Caco-2 (cell line): Measurements from ENCODE around the gene ARG1. TPM values are rescaled to one million over a fixed set of nuclear protein-coding genes. Genes with fewer than 3 reads are reported as not detected.

Source experiments
- BruUV-seq: library from RNA; stranded (reverse); fragments of 400-500 nt; replicated peaks from 2 replicates; lab custom pipeline; 2021; lab: Mats Ljungman, UMichigan
- CTCF ChIA-PET: fragments of 300-600 bp; sonication (Branson Sonifier 250); formaldehyde crosslinking; loops from one replicate; lab custom pipeline; 2022; ENCODE audit warnings: antibody characterized with exemption; lab: Charles Lee
- POLR2A ChIA-PET: fragments of 300-600 bp; sonication (Branson Sonifier 250); formaldehyde crosslinking; loops from one replicate; lab custom pipeline; 2022; ENCODE audit warnings: antibody characterized with exemption; lab: Charles Lee
- DNase-seq, 2 experiments: peaks; one replicate each; pipeline versions ENCODE4 v3.0.0 to v3.0.0-alpha.2; 2020 to 2022
- H3K27me3 ChIP-seq: replicated peaks from 2 replicates; pipeline ENCODE4 v1.6.0; 2011; ENCODE audit warnings: low read length; ENCODE audit not compliant: control insufficient read depth, insufficient read depth
- H3K36me3 ChIP-seq: 2 replicates; pipeline ENCODE4 v1.5.1; 2011; ENCODE audit warnings: low read length; ENCODE audit not compliant: control insufficient read depth, insufficient read depth
- H3K4me1 ChIP-seq: fragments of 250-450 bp; sonication (Bioruptor Pico); 2 replicates; pipeline ENCODE4 v1.5.1; 2020; ENCODE audit warnings: mild to moderate bottlenecking
- H3K4me3 ChIP-seq: 2 replicates; pipeline ENCODE4 v1.5.1; 2011; ENCODE audit warnings: low read depth, mild to moderate bottlenecking, control low read depth, low read length
- H3K9me3 ChIP-seq: fragments of 250-450 bp; sonication (Bioruptor Pico); 2 replicates; pipeline ENCODE4 v1.5.1; 2020; ENCODE audit warnings: mild to moderate bottlenecking, moderate library complexity
- H3K27ac Mint-ChIP-seq: one replicate; pipeline ENCODE4 v1.8.0; 2022; ENCODE audit warnings: mixed read lengths; ENCODE audit not compliant: unreplicated experiment
- H3K27me3 Mint-ChIP-seq: one replicate; pipeline ENCODE4 v1.8.0; 2022; ENCODE audit warnings: mixed read lengths; ENCODE audit not compliant: insufficient read depth, unreplicated experiment
- H3K36me3 Mint-ChIP-seq: one replicate; pipeline ENCODE4 v1.8.0; 2022; ENCODE audit warnings: mild to moderate bottlenecking, mixed read lengths; ENCODE audit not compliant: insufficient read depth, unreplicated experiment
- H3K4me1 Mint-ChIP-seq: one replicate; pipeline ENCODE4 v1.8.0; 2022; ENCODE audit warnings: low read depth, mixed read lengths; ENCODE audit not compliant: unreplicated experiment
- H3K4me3 Mint-ChIP-seq: one replicate; pipeline ENCODE4 v1.8.0; 2022; ENCODE audit warnings: mild to moderate bottlenecking, moderate library complexity, mixed read lengths; ENCODE audit not compliant: unreplicated experiment
- H3K9me3 Mint-ChIP-seq: one replicate; pipeline ENCODE4 v1.8.0; 2022; ENCODE audit warnings: mixed read lengths; ENCODE audit not compliant: unreplicated experiment
- CTCF ChIP-seq, 2 experiments: fragments of 200-600 bp in 1 of 2; IDR thresholded peaks; 1 replicate in 1 of 2; 2 replicates in 1 of 2; pipeline versions ENCODE4 v1.5.1 to v1.8.0; 2011 to 2022; ENCODE audit warnings: antibody characterized with exemption in 1 of 2, control low read depth in 1 of 2, inconsistent platforms in 1 of 2, low read depth in 1 of 2, low read length in 1 of 2, mild to moderate bottlenecking in 1 of 2, moderate library complexity in 1 of 2; ENCODE audit not compliant: insufficient read depth in 1 of 2, severe bottlenecking in 1 of 2, unreplicated experiment in 1 of 2
- intact Hi-C: fragments of 100-400 bp; cut with micrococcal nuclease; formaldehyde crosslinking; loops from one replicate; pipeline ENCODE4 v1.10.0; 2022; ENCODE audit not compliant: unreplicated experiment
- total RNA-seq: library from RNA; stranded (reverse); gene quantifications from 2 replicates; pipeline ENCODE4 v1.2.3, GENCODE V29; 2022

Gene ARG1
- total RNA-seq, 1 experiment from 2014 or later = not detected

GRCh38 chr6:131631625-131632289, 58.7 kb downstream of the ARG1 start:
- Mint-ChIP-seq H3K4me3 (no peak overlapping the region), H3K36me3 (no peaks in the 10 kb centered on the region), H3K27me3 (no peaks in the 10 kb centered on the region), H3K4me1 (no peaks in the 10 kb centered on the region), H3K9me3 (no peaks in the 10 kb centered on the region), H3K27ac (no peak overlapping the region)
- no peaks in the 10 kb centered on the region for H3K27me3 ChIP-seq
- no peak overlapping the region for H3K4me3 ChIP-seq
- H3K4me1 ChIP-seq = 0 out of 2 replicates have a peak, but pooled peaks cover 5% of the 10 kb centered on the region
- TF ChIP-seq CTCF (IDR thresholded peaks at IDR 0.05; ENCODE audit: insufficient read depth in 1 of 2, low read depth in 1 of 2, low read length in 1 of 2, severe bottlenecking in 1 of 2, unreplicated experiment in 1 of 2) = no peak
- ChIA-PET CTCF (interaction anchor here (0.6 kb wide), 1 partner anchor 59 kb away, joined by 3 read pairs; no protein-coding TSS in a partner anchor), POLR2A (no interaction called here)
- intact Hi-C loops = no loop called here
- no TSS peak for BruUV-seq
- no peak for DNase-seq
- H3K36me3 ChIP-seq = no peaks in the 10 kb centered on the region
- no peaks in the 10 kb centered on the region for H3K9me3 ChIP-seq

Other genes starting within 250 kb of the ARG1 start
- gene MED23, start 55.0 kb downstream of the ARG1 start, total RNA-seq = 19.1 and 22.4 TPM in 2 replicates
- gene ENPP3, start 64.1 kb downstream of the ARG1 start, total RNA-seq = not detected in 2 replicates
- gene OR2A4, start 128.2 kb downstream of the ARG1 start, total RNA-seq = not detected in 2 replicates
- not detected in 2 replicates for gene CTAGE9, start 137.8 kb downstream of the ARG1 start, total RNA-seq
- 4.6 and 4.8 TPM in 2 replicates for gene ENPP1, start 234.8 kb downstream of the ARG1 start, total RNA-seq